ENCODE results near the gene PPP1R15B. TPM values are rescaled to one million over a fixed set of nuclear protein-coding genes. Genes with fewer than 3 reads are reported as not detected.
A peak's percentile ranks its signal among the peaks of the same experiment; 100 is the strongest.
"Not testable (repeated sequence)": the region's sequence is repeated elsewhere in the genome, so short reads cannot be mapped to it uniquely, and the experiment has no call there.

Gene PPP1R15B
- total RNA-seq, 1 experiment from 2014 or later: 40.7 TPM

- DNase-seq (ENCODE audit: low spot score): peak; percentile 27
Measured at GRCh38 chr1:204443871-204444581, 32.4 kb upstream of the PPP1R15B start.

- DNase-seq (ENCODE audit: low spot score): peak; percentile 80
Measured at GRCh38 chr1:204443260-204443619, 31.6 kb upstream of the PPP1R15B start.

GRCh38 chr1:204442376-204443259, 31.0 kb upstream of the PPP1R15B start:
- DNase-seq (ENCODE audit: low spot score): no peak

- no peak for DNase-seq (ENCODE audit: low spot score)
Measured at GRCh38 chr1:204441558-204441957, 29.9 kb upstream of the PPP1R15B start.

- DNase-seq (ENCODE audit: low spot score): no peak
Measured at GRCh38 chr1:204439621-204440375, 28.2 kb upstream of the PPP1R15B start.

- peak; percentile 20 for DNase-seq (ENCODE audit: low spot score)
Measured at GRCh38 chr1:204438628-204439027, 27.0 kb upstream of the PPP1R15B start.

GRCh38 chr1:204437796-204438570, 26.4 kb upstream of the PPP1R15B start:
- no peak for DNase-seq (ENCODE audit: low spot score)

- DNase-seq (ENCODE audit: low spot score): no peak
Measured at GRCh38 chr1:204435872-204436271, 24.3 kb upstream of the PPP1R15B start.

GRCh38 chr1:204435381-204435831, 23.8 kb upstream of the PPP1R15B start:
- DNase-seq (ENCODE audit: low spot score): no peak

- DNase-seq (ENCODE audit: low spot score): no peak
Measured at GRCh38 chr1:204434116-204434755, 22.6 kb upstream of the PPP1R15B start.

- no peak for DNase-seq (ENCODE audit: low spot score)
Measured at GRCh38 chr1:204432708-204433107, 21.1 kb upstream of the PPP1R15B start.

- peak; percentile 81 for DNase-seq (ENCODE audit: low spot score)
Measured at GRCh38 chr1:204431310-204432184, 19.9 kb upstream of the PPP1R15B start.

- no peak for DNase-seq (ENCODE audit: low spot score)
Measured at GRCh38 chr1:204429746-204430145, 18.1 kb upstream of the PPP1R15B start.

GRCh38 chr1:204426971-204427701, 15.5 kb upstream of the PPP1R15B start:
- no peak for DNase-seq (ENCODE audit: low spot score)

GRCh38 chr1:204426474-204426873, 14.9 kb upstream of the PPP1R15B start:
- no peak for DNase-seq (ENCODE audit: low spot score)

GRCh38 chr1:204426035-204426436, 14.4 kb upstream of the PPP1R15B start:
- DNase-seq (ENCODE audit: low spot score): no peak

GRCh38 chr1:204424621-204425020, 13.0 kb upstream of the PPP1R15B start:
- no peak for DNase-seq (ENCODE audit: low spot score)

GRCh38 chr1:204422061-204422705, 10.6 kb upstream of the PPP1R15B start:
- not testable (repeated sequence) for DNase-seq (ENCODE audit: low spot score)

Data from HT-29 (cell line).